ENCODE data around the gene SMIM32.

Gene SMIM32

GRCh38 chr5:136185974-136186665, 6.8 kb downstream of the SMIM32 start:
- no peak for DNase-seq

- DNase-seq: no peak
Measured at GRCh38 chr5:136182618-136183017, 10.3 kb downstream of the SMIM32 start.

- peak; percentile 18 for DNase-seq
Measured at GRCh38 chr5:136174021-136174659, 18.8 kb downstream of the SMIM32 start.

GRCh38 chr5:136169218-136169617, 23.7 kb downstream of the SMIM32 start:
- DNase-seq: no peak

- no peak for DNase-seq
Measured at GRCh38 chr5:136166909-136167308, 26.1 kb downstream of the SMIM32 start.

- DNase-seq: no peak
Measured at GRCh38 chr5:136164226-136164625, 28.7 kb downstream of the SMIM32 start.

GRCh38 chr5:136162008-136162407, 31.0 kb downstream of the SMIM32 start:
- DNase-seq: no peak

GRCh38 chr5:136159457-136159856, 33.5 kb downstream of the SMIM32 start:
- DNase-seq: no peak

- DNase-seq: no peak
Measured at GRCh38 chr5:136157514-136157913, 35.4 kb downstream of the SMIM32 start.

GRCh38 chr5:136155761-136156160, 37.2 kb downstream of the SMIM32 start:
- no peak for DNase-seq

- no peak for DNase-seq
Measured at GRCh38 chr5:136155078-136155477, 37.9 kb downstream of the SMIM32 start.

GRCh38 chr5:136153581-136154236, 39.3 kb downstream of the SMIM32 start:
- no peak for DNase-seq

GRCh38 chr5:136149891-136150290, 43.1 kb downstream of the SMIM32 start:
- no peak for DNase-seq

GRCh38 chr5:136147632-136148031, 45.3 kb downstream of the SMIM32 start:
- no peak for DNase-seq

GRCh38 chr5:136146201-136146600, 46.8 kb downstream of the SMIM32 start:
- DNase-seq: no peak

GRCh38 chr5:136145030-136145429, 47.9 kb downstream of the SMIM32 start:
- DNase-seq: no peak

- DNase-seq: no peak
Measured at GRCh38 chr5:136143763-136144162, 49.2 kb downstream of the SMIM32 start.

GRCh38 chr5:136143312-136143711, 49.6 kb downstream of the SMIM32 start:
- DNase-seq: no peak

GRCh38 chr5:136141561-136141960, 51.4 kb downstream of the SMIM32 start:
- no peak for DNase-seq
